ENCODE measurements around the gene ARHGAP18. TPM values are rescaled to one million over a fixed set of nuclear protein-coding genes. Genes with fewer than 3 reads are reported as not detected.

Gene ARHGAP18
- total RNA-seq, 1 donor from 2014 or later: 13.3 TPM

DNA sequence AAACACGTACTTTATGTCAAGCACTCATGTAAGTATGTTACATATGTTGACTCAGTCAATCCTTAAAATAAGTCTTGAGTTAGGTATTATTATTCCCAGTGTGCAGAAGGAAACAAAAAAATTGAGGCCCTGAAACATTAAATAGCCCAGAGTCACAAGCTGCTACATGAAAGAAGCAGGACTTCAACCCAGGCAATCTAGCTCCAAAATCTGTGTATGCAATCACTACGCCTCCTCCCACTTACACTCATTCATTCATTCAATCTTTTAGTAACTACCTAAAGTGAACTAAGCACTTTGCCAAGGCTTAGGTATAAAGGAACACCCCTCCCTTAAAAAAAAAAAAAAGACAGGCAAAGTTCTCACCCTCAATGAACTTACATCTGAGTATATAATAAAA lies 9.3 kb downstream of the ARHGAP18 start:
- no peaks in the 10 kb centered on the region for H3K27me3 Mint-ChIP-seq (ENCODE audit: unreplicated experiment)
- no peak for DNase-seq (ENCODE audit: extremely low spot score, unreplicated experiment)
- H3K4me1 Mint-ChIP-seq (ENCODE audit: unreplicated experiment): peaks cover 43% of the 10 kb centered on the region
- TF ChIP-seq, protein P1, sequence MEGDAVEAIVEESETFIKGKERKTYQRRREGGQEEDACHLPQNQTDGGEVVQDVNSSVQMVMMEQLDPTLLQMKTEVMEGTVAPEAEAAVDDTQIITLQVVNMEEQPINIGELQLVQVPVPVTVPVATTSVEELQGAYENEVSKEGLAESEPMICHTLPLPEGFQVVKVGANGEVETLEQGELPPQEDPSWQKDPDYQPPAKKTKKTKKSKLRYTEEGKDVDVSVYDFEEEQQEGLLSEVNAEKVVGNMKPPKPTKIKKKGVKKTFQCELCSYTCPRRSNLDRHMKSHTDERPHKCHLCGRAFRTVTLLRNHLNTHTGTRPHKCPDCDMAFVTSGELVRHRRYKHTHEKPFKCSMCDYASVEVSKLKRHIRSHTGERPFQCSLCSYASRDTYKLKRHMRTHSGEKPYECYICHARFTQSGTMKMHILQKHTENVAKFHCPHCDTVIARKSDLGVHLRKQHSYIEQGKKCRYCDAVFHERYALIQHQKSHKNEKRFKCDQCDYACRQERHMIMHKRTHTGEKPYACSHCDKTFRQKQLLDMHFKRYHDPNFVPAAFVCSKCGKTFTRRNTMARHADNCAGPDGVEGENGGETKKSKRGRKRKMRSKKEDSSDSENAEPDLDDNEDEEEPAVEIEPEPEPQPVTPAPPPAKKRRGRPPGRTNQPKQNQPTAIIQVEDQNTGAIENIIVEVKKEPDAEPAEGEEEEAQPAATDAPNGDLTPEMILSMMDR (IDR thresholded peaks at IDR 0.05): no peak
- no peaks in the 10 kb centered on the region for H3K9me3 Mint-ChIP-seq (ENCODE audit: unreplicated experiment)
- peaks cover 9% of the 10 kb centered on the region for H3K36me3 Mint-ChIP-seq (ENCODE audit: unreplicated experiment)
- peak overlapping the region; percentile 74 for H3K27ac Mint-ChIP-seq (ENCODE audit: unreplicated experiment)
- no peak overlapping the region for H3K4me3 Mint-ChIP-seq (ENCODE audit: unreplicated experiment)

DNA sequence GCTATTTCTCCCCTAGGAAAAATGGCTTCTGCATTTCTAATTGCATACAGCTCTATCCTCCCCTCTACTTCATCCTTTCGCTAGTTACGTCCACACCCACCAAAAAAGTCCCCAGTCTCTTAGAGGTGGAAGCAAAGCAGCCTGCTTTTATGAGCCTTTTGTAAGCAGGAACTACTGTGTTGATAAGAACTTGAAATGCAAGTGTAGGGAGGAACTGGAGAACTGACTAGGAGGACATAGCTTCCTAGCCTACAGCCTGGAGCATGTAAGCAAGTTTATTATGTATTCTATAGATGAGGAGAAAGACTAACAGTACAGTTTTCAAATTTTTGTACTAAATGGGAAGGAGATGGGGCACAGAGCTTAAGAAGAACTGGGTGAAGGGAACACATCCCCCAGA lies 10.3 kb downstream of the ARHGAP18 start:
- H3K4me1 Mint-ChIP-seq (ENCODE audit: unreplicated experiment): peaks cover 46% of the 10 kb centered on the region
- H3K9me3 Mint-ChIP-seq (ENCODE audit: unreplicated experiment): no peaks in the 10 kb centered on the region
- H3K36me3 Mint-ChIP-seq (ENCODE audit: unreplicated experiment): no peaks in the 10 kb centered on the region
- peak overlapping the region; percentile 15 for H3K27ac Mint-ChIP-seq (ENCODE audit: unreplicated experiment)
- TF ChIP-seq, protein P1 (IDR thresholded peaks at IDR 0.05): no peak
- no peak overlapping the region for H3K4me3 Mint-ChIP-seq (ENCODE audit: unreplicated experiment)
- no peaks in the 10 kb centered on the region for H3K27me3 Mint-ChIP-seq (ENCODE audit: unreplicated experiment)
- DNase-seq (ENCODE audit: extremely low spot score, unreplicated experiment): no peak

DNA sequence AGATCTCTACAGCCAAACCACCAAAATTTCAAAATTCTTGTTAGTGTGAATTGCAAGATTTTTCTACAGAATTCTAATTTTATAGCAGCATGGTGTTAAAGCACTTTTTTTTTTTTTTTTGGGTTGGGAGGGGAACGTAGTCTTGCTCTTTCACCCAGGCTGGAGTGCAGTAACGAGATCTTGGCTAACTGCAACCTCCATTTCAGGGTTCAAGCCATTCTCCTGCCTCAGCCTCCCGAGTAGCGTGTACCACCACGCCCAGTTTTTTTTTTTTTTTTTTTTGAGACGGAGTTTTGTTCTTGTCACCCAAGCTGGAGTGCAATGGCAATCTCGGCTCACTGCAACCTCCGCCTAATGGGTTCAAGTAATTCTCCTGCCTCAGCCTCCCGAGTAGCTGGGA lies 11.5 kb downstream of the ARHGAP18 start:
- no peaks in the 10 kb centered on the region for H3K27me3 Mint-ChIP-seq (ENCODE audit: unreplicated experiment)
- H3K4me3 Mint-ChIP-seq (ENCODE audit: unreplicated experiment): no peak overlapping the region

DNA sequence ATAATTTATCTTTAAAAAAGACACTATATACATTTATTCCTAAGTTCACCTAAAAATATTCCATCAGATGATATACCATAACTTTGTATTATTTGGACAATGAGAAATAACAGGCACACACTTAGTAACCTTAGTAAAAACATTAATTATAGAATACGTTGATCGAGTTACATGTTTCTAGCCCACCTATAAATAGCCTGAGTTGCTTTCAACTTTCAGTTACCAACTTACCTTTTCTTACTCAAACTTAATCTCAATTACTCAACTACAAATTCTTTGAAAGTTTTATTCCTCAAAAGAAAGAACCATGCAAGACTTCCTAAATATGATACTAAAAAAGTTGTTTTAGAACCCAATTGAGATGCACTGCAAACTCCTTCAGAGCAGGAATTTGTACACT lies 12.2 kb downstream of the ARHGAP18 start:
- DNase-seq (ENCODE audit: extremely low spot score, unreplicated experiment): no peak
- Mint-ChIP-seq H3K4me1 (ENCODE audit: unreplicated experiment) (peaks cover 52% of the 10 kb centered on the region), H3K36me3 (ENCODE audit: unreplicated experiment) (no peaks in the 10 kb centered on the region), H3K27me3 (ENCODE audit: unreplicated experiment) (no peaks in the 10 kb centered on the region), H3K27ac (ENCODE audit: unreplicated experiment) (no peak overlapping the region), H3K9me3 (ENCODE audit: unreplicated experiment) (no peaks in the 10 kb centered on the region), H3K4me3 (ENCODE audit: unreplicated experiment) (no peak overlapping the region)
- TF ChIP-seq, protein P1 (IDR thresholded peaks at IDR 0.05): no peak

More for the DNA sequence above, 11.5 kb downstream of the ARHGAP18 start:
- no peak for DNase-seq (ENCODE audit: extremely low spot score, unreplicated experiment)
- Mint-ChIP-seq H3K9me3 (ENCODE audit: unreplicated experiment) (no peaks in the 10 kb centered on the region), H3K36me3 (ENCODE audit: unreplicated experiment) (no peaks in the 10 kb centered on the region), H3K27ac (ENCODE audit: unreplicated experiment) (no peak overlapping the region), H3K4me1 (ENCODE audit: unreplicated experiment) (peaks cover 51% of the 10 kb centered on the region)
- TF ChIP-seq, protein P1 (IDR thresholded peaks at IDR 0.05): no peak

DNA sequence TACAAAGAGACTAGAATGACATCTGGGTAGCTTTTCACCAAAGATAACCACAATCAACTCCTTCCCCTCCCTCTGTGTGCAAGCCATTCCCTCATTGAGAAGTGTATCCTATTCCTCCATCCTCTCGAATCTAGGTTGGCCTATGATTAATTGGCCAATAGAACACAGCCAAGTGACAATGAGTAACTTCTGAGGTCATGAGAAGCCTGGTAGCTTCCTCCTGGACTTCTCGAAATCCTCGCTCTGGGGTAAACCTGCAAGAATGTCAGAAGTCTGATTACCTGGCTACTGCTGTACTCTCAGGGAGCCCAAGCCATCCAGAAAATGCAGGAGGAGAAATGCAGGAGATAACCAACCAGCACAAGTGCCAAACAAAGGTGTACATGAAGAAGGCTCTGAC lies 13.1 kb downstream of the ARHGAP18 start:
- Mint-ChIP-seq H3K9me3 (ENCODE audit: unreplicated experiment) (no peaks in the 10 kb centered on the region), H3K4me1 (ENCODE audit: unreplicated experiment) (peaks cover 49% of the 10 kb centered on the region), H3K27me3 (ENCODE audit: unreplicated experiment) (no peaks in the 10 kb centered on the region), H3K27ac (ENCODE audit: unreplicated experiment) (no peak overlapping the region), H3K4me3 (ENCODE audit: unreplicated experiment) (no peak overlapping the region), H3K36me3 (ENCODE audit: unreplicated experiment) (no peaks in the 10 kb centered on the region)
- DNase-seq (ENCODE audit: extremely low spot score, unreplicated experiment): no peak
- TF ChIP-seq, protein P1 (IDR thresholded peaks at IDR 0.05): no peak
